ENCODE results near the gene SLC25A53.

DNA sequence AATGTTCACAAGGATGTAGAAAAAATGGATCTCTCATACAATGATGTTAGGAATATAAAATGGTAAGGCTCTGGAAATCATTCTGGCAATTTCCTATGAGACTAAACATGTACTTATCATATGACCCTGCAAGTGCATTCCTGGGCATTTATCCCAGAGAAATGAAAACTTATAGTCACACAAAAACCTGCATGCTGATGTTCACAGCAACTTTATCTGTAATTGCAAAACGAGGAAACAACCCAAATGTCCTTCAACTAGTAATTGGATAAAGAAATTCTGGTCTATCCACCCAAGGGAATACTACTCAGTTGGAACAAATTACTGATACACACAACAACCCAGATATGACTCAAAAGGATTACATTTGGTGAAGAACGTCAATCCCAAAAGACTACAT, 30.0 kb downstream of the SLC25A53 start:
- TF ChIP-seq POLR2A (IDR thresholded peaks at IDR 0.05; ENCODE audit: low read depth): no peak
- TF ChIP-seq, protein P1, sequence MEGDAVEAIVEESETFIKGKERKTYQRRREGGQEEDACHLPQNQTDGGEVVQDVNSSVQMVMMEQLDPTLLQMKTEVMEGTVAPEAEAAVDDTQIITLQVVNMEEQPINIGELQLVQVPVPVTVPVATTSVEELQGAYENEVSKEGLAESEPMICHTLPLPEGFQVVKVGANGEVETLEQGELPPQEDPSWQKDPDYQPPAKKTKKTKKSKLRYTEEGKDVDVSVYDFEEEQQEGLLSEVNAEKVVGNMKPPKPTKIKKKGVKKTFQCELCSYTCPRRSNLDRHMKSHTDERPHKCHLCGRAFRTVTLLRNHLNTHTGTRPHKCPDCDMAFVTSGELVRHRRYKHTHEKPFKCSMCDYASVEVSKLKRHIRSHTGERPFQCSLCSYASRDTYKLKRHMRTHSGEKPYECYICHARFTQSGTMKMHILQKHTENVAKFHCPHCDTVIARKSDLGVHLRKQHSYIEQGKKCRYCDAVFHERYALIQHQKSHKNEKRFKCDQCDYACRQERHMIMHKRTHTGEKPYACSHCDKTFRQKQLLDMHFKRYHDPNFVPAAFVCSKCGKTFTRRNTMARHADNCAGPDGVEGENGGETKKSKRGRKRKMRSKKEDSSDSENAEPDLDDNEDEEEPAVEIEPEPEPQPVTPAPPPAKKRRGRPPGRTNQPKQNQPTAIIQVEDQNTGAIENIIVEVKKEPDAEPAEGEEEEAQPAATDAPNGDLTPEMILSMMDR (IDR thresholded peaks at IDR 0.05): no peak
